HG03159 (cell line): ENCODE data around the gene IL17REL.
A peak's percentile ranks its signal among the peaks of the same experiment; 100 is the strongest.

Source experiments
- ATAC-seq: cut with Tn5 transposase; IDR thresholded peaks from one replicate; pipeline ENCODE4 v1.9.1; 2021; ENCODE audit warnings: mild to moderate bottlenecking, moderate library complexity; ENCODE audit not compliant: unreplicated experiment

The IL17REL gene

DNA sequence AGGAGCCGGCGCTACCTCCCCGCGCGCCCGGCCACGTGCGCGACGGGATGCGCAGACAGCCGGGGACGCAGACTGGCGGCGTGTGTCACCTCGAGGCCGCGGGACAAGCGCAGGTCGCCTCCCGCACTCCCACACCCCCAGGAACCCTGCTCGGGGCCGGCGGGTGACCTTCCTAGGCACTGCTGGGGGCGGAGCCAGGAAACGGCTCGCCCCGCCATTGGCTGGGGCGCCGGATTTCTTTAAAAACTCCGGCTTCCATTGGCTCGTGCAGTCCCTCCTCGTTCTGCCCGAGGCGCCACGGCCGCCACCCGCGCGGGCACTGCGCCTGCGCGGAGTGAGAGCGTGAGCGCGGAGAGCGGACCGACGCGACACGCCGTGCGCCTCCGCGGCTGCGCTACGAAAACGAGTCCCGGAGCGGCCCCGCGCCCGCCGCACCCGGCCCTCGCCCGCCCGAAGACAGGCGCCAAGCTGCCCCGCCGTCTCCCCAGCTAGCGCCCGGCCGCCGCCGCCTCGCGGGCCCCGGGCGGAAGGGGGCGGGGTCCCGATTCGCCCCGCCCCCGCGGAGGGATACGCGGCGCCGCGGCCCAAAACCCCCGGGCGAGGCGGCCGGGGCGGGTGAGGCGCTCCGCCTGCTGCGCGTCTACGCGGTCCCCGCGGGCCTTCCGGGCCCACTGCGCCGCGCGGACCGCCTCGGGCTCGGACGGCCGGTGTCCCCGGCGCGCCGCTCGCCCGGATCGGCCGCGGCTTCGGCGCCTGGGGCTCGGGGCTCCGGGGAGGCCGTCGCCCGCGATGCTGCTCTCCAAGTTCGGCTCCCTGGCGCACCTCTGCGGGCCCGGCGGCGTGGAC lies 52.2 kb downstream of the IL17REL start, which contains the start of gene PIM3:
Gene PIM3 (plus strand): TSS at position 614 of the 846 bp plus-strand sequence. CDS start 176 bp downstream, at position 790.
- ATAC-seq, result peak; percentile 56

DNA sequence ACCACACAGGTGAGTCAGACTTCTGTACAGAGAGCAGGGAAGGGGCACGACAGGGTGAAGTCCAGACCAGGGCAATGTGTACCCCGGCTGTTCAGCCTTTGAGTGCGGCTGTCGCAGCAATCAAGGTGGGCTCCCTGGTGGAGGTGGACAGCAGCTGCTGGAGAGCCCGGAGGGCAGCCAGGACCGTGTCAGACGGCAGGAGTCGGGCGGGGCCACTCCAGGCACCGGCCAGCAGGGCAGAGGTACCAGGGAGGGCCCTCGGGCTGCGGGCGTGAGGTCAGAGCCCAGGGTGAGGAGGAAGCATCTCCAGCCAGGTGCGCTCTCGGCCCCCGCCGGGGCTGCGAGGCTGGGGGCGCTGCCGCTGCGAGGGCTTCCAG lies 52.8 kb downstream of the IL17REL start:
- no peak for ATAC-seq

DNA sequence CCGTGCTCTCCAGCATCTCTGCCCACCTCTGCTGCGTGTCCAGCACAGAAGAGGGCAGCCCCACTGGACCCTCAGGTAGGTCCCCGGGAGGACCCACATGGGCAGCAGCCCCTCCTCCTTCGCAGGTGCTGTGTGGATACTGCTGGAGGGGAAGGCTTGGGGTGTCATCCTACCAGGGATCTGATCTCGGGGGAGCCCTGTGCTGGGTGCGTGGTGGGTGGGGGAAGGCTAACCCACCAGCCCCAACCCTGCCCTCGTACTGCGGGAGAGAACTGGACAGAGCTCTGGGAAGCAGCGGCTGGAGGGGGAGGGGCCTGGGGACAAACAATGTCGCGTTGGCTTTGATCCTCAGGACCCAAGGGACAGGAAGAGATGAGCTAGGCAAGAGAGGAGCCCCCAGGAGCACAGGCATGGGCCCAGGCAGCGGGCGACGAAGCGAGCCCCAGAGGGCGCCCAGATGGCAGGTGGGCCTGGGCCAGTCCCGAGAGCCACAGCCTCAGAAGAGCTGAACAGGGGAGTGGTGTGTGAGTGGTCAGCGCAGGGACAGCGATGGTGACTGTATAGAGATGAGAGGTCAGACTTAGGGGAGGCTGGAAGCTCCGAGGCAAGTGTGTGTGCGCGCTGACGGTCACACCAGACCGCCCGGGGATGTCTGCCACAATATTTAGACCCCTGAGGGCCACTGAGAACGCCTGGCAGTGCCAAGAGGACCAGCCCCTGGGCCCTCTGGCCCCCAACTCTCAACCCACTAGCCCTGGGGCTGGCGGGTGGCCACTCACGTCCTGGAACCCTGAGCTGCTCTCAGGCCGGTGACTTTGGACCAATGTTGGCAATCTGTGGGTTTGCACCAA lies 53.4 kb downstream of the IL17REL start:
- ATAC-seq, result no peak

DNA sequence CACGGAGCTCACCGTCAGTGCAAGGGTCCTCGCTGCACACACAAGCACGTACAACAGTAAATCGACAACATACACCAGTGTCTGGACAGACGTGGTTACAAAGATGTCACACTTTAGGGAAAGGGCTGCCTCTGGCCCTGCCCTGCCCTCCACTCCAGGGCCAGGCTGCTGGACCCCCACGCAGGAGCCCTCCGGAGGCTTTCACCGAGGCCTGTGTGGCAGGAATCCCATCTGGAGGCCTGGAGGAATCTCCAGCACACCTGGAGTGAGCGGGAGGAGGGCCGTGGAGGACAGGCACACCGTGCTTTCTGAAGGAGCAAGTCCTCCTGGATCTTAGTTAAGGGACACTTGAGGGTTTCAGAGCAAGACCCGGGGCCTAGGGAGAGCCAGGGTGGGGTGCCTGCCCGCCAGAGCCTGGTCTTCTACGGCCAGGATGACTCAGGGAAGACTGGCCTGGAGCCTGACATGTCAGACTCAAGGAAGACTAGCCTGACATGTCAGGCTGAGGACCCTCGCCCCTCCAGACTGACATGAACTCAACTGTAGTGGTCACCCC lies 54.1 kb downstream of the IL17REL start:
- ATAC-seq, result no peak

DNA sequence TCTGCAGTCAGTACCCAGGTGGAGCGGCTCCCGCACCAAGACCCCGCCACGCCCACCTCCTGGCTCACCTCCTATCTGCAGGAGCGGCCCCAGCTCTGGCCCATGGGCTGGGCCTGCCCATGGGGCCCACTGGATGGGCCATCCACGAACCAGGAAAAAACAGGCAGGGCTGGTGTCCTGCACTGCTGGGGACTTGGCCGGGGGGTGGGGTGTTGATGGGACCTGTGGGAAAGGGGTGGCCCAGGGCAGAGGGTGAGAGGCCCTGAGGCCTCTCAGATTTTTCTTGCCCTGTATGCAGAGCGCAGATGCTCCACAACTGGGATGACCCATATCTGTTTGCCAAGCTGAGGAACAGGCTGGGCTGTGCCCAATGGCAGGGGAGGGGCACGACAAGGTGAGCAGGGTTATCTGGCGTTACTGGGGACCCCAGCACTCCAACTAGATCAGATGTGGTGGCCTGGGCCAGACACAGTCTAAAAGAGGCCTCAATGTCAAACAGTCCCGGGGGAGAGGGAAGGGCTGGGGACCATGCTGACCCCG lies 54.7 kb downstream of the IL17REL start:
- ATAC-seq, result no peak

DNA sequence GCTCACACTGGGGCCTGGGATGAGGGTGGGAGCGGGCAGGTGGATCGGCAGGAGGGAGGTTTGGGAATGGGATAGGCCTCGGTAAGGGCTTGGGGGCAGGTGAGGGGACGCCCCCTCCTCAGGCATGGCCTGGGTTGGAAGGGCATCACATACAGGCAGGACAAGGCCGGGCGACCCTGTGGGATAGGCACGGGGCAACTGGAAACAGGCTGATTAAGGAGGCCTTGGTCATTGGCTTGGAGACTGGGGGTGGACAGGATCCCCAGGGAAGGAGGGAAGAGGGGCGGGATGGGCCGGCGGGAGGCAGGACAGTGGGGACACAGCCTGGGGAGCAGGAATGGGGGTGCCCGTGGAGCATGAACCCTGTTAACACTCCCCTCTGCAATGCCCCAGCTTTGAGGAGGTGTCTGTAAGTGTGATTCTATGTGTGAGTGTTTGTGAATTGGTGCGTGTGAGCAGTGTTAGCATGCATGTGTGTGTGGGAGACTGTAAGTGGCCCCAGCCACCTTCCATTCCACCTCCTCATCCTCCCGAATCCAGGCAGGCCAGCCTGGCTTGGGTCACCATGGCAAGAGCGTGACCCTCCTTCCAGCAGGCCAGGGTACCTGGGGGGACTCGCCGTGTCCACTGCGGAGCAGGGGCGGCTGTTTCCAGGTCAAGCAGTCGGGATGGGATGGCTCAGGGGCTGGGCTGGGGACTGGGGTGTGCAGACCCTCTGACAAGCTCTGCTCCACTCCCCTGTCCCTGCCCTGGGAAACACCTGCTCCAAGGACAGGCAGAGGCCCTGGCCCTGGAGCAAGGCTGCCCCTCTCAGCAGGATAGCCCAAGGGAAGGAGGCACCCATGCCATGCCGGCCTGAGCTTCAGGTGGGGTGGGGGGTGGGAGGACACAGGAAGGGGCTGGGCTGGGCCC lies 55.4 kb downstream of the IL17REL start:
- no peak for ATAC-seq

DNA sequence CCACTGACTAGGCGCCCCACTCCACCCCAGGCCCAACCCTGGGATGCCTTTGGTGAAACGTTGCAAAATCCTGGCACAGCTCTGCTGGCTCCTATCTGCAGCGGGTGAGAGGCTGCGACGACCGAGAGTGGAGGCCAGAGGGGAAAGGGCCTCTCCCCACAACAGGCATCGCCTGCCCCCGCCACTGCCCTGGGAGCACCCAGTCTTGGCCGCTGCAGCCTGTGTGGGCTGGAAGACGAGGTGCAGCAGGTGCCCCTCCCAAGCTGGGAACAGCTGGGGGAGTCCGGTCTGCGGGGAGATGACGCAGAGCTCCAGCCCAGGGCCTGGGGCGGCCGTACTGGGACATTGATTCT lies 56.2 kb downstream of the IL17REL start:
- ATAC-seq, result no peak

DNA sequence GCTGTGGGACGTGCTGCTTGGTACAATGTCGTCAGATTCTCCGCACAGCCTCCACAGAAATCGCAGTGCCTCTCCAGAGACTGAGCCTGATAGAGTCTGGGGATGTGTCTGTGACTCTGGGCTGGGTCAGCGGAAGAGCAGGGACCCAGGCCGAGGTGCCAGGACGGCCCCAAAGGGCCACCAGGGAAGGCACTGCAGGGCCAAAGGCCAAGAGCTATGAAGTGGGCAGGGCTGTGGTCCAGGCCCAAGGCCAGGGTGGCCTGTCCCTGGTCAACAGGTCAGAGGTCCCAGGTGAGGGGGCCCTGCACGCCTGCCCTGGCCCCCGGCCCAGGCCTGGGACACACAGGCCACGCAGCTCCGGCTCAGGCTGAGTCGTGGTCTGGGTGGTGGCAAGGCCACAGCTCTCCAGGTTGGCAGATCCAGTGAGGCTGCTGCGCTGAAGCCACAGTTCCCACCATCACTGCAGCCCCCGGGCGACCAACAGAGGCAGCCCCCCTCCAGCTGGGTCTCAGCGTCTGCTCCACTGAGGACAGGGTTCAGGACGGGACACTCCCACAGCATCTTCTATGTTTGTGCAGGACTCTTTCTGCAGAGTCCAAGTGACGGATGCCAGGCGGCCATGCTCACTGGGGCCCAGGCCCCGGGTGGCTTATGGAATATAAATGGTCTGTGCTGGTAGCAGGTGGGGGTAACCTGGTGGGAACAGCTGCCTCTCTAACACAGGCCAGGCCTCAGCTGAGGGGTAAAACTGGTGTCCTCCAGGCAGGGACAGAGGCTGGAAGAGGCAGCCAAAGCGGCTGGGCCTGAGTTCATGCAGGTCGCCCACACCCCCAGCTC lies 56.8 kb downstream of the IL17REL start:
- no peak for ATAC-seq

DNA sequence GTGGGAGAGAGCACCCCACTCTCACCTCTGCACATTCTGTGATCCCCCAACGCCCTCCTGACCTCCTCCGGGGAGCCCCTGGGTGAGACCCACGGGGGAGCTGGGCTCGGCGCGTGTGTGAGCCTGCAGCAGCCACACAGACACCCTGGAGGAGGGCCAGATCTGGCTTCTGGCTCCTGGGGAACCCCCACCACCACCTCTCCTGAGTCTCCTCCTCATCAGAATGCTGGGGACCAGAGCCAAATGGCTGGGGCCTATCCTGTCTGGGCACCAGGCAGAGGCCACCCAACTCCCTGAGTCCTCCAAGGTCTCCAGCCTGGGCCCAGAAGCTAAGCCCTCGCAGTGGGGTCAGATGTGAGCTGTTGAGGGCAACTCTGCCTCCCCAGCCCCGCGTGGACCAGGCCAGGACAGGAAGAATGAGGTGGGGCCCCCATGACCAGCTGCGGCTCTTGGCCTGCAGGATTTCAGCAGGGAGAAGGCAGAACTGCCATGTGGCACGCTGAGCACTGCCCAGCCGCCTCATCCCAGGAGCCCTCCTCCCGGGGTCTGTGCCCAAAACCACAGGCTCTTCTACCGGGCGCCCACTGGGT lies 57.5 kb downstream of the IL17REL start:
- no peak for ATAC-seq

DNA sequence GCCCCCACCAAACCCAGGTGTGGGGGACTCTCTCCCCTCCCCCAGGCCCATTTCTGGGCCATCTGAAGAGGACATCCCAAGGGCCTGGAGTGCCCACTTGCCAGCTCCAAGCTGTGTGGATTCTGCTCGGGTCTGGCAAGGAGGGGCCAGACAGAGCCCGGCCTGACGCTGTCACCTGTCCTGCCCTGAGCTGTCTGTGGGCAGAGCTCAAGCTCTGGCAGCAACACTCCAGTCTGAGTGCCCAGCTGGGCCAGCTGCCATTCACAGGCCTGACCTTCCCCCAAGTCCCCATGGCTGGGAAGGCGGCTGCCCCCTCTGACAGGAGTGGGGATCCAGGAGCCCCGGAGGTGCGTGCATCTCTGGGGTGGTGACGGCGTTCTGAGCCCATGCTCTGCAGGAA lies 58.2 kb downstream of the IL17REL start:
- ATAC-seq, result no peak

DNA sequence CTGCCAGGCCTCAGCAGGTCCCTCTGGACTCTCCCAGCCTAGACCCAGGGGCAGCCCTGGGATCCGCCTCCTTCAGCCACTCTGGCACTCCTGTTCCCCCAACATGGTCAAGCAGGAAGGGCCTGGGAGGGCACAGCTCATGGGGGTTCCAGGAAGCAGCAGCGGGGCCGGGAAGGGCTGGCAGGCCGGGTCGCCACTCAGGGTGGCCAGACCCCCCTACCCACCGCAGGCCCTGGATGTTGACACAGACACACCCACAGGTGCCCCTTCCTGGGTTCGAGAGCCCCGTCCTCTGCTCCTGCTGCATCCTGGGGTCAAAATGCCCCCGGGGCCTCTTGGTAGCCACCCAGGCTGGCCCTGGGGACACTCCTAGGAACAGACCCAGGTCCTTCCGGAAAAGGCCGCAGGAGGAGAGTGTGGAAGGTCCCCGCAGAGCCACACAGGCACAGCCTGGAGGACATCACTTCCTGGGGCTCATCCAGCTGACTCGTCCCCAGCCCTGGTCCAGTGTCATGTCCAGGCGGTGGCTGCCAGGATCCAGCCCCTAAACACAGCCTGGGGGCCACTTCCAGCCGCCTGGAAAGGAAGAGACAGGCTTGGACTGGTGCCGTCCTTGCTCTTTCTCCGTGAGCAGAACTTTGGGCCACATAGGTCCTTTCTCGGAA lies 58.8 kb downstream of the IL17REL start:
- ATAC-seq, result no peak

DNA sequence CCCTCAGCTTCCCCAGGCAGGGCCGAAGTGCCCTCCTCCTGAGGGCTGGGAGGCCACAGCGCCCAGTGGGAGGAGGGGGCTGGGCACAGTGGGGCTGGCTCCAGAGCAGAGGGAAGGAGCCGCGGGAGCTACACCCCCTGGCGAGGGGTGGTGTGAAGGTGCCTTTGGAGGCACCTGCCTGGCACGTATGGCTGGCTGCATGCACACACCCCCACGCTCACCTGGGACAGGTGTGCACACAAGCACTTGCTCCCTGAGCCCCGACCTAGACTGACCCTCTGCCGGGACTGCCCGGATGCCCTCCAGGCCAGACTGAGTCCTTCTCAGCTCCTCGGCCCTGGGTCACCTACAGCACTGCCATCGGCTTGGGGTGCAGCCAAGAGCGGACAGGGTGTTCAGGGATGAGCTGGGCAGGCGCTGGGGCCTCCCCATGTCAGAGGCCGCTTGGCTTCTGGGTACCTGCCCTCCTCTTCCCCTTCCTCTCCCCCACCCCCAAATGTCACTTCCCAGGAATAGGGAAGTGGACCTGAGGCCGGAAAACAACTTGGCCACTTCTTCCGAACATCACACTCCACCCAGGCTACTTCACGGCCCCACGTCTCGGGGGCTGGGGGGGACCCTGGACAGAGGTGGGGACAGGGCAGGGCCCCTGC lies 59.4 kb downstream of the IL17REL start:
- ATAC-seq, result no peak

DNA sequence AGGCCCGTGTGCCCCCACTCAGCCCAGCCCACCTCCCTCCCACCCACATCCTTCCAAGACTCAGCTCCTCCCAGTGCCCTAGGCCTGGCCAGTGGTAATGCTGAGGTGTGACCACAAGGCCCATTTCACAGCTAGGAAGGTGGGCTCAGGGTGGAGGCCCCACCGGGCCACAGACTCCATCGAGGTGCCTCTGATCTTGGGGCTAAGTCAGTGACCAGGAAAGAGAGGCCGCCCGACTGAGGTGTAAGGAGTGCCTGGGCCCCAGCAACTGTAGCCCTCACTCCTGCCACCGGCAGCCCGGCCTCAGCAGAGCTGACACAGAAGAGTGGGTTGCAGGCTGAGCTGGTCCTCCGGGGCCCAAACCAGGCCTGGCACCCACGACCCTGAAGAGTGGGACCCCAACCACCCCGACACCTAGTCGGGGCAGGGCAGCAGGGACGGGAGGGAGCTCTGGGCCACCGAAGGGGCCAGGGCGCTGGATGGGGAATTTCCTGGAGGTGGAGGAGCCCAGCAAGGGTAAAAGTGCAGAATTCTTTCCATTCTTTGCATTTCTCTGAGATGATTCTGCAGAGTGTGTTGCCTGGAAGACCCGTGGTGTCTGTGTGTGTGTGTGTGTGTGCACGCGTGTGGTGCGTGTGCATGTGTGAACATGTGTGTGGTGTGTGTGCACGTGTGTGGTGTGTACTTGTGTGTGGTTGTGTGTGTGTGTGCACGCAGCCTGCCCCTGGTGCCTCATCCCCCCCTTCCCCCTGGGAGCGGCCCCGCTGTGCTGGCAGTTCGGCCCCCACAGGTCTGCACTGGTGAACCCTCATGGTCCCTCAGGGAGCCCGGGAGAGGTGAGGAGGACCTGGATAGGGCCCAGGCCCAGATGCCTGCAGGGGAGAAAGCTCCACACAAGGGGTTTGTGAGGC lies 60.3 kb downstream of the IL17REL start:
- no peak for ATAC-seq

DNA sequence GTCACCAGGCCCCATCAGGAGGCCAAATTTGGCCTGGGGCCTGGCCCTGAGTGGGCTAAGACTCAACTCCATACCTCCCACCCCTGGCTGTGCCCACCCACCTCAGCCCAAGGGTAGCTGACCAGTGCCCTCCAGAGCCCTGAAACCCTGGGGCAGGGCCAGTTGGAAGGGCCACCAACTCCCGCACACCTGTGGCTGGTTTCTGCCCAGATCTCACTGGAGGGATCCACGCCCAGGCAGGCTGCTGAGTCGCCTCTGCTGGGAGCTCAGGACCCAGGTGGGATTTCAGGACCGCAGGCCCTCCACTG lies 60.9 kb downstream of the IL17REL start:
- ATAC-seq, result no peak

DNA sequence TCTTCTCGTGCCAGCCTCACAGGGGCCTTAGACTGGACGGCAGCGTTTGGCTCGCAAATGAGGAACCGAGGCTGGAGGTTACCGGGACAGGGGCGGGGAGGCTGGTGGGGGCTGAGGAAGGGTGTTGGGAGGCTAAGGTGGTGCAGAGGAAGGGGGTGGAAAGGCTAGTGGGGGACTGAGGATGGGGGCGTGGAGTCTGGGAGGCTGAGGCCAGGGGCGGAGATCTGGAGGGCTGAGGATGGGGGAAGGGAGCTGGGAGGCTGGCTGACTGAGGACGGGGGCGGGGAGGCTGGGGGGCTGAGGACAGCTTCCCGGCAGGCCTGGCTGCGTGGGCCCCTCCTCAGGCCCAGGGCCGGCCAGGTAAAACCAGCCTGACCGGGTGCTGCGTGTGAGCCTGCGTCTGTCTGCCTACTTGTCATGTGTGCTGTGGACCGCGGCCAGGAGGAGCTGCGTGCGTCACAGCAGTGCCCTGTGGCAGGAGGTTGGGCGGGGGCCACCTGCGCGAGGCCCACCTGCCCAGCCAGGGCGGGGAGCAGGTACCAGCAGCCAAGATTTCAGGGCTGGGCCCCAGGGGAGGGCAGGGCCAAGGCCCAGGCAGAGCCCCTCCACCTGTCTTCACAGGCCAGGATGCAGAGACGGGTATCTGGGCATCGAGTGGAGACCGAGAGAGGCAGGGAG lies 61.4 kb downstream of the IL17REL start:
- ATAC-seq, result no peak

DNA sequence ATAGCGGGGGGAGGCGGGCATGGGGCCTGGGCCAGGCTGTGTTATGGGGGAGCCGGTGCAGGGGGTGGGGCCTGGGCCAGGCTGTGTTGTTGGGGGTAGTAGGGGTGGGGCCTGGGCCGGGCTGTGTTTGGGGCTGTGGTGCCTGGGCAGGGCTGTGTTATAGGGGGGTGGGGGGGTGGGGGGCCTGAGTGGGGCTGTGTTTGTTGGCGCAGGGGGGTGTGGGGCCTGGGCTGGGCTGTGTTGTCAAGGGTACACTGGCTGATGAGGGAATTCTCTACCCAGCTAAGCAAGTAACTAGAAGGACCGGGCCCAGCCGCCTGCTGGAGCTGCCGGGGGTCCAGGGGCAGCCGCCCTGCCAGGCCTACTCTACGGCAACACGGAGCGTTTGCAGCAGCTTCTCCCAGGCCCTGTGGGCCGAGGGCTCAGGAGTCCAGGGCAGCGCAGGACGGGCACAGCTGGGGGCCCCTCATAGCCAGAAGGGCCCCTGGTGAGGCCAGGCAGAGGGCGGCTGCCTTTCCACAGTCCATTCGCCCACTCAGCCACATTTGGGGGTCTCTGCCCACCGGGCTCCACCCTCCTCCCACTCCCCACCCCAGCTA lies 62.1 kb downstream of the IL17REL start:
- no peak for ATAC-seq
